GM12875 (cell line): Measurements from ENCODE around the gene SRF.

ENCODE experiments used
- H3K4me3 ChIP-seq: one replicate; pipeline ENCODE4 v1.5.1; 2011; ENCODE audit warnings: low read depth, low read length, control low read depth
- CTCF ChIP-seq: IDR thresholded peaks from 2 replicates; pipeline ENCODE4 v1.5.1; 2011; ENCODE audit warnings: low read depth, mild to moderate bottlenecking, control low read depth, inconsistent platforms, low read length, moderate library complexity, borderline replicate concordance; ENCODE audit not compliant: insufficient read depth

The SRF gene

GRCh38 chr6:43142101-43142500, 29.0 kb upstream of the SRF start:
- H3K4me3 ChIP-seq, result no peak overlapping the region
- no peak for TF ChIP-seq CTCF

- TF ChIP-seq CTCF, result peak; percentile 96
Observed at GRCh38 chr6:43143235-43144128, 27.6 kb upstream of the SRF start.

GRCh38 chr6:43144879-43145278, 26.2 kb upstream of the SRF start:
- no peak overlapping the region for H3K4me3 ChIP-seq
- TF ChIP-seq CTCF, result no peak

More at GRCh38 chr6:43143235-43144128, 27.6 kb upstream of the SRF start:
- H3K4me3 ChIP-seq, result no peak overlapping the region

GRCh38 chr6:43146261-43146660, 24.8 kb upstream of the SRF start:
- TF ChIP-seq CTCF, result no peak

GRCh38 chr6:43146709-43147688, 24.1 kb upstream of the SRF start:
- no peak for TF ChIP-seq CTCF
- H3K4me3 ChIP-seq, result no peak overlapping the region

More at GRCh38 chr6:43146261-43146660, 24.8 kb upstream of the SRF start:
- H3K4me3 ChIP-seq, result no peak overlapping the region

- TF ChIP-seq CTCF, result no peak
- no peak overlapping the region for H3K4me3 ChIP-seq
Observed at GRCh38 chr6:43147691-43148477, 23.2 kb upstream of the SRF start.
